Measurements from ENCODE around the gene BPIFB6. TPM values are rescaled to one million over a fixed set of nuclear protein-coding genes. Genes with fewer than 3 reads are reported as not detected.

The BPIFB6 gene
- total and polyA plus RNA-seq, 11 donors = not detected

GRCh38 chr20:33046412-33046811, 15.0 kb downstream of the BPIFB6 start:
- H3K4me3 ChIP-seq = no peak overlapping the region
- no peaks in the 10 kb centered on the region for H3K27me3 ChIP-seq
- peaks cover 0 to 23% (median 13%) of the 10 kb centered on the region in 12 donors for H3K9me3 ChIP-seq
- ATAC-seq (no peak), DNase-seq (no peak)
- no peaks in the 10 kb centered on the region for H3K4me1 ChIP-seq
- H3K36me3 ChIP-seq = no peaks in the 10 kb centered on the region
- WGBS, 4 donors = 81 to 84% (median 82%) methylated on average over 3 of the region's 3 CpGs
- intact Hi-C loops (cut with DNase I) = no loop called here
- no peak overlapping the region for H3K27ac ChIP-seq
- no peak for TF ChIP-seq CTCF (IDR thresholded peaks at IDR 0.05)
- TF ChIP-seq POLR2A (IDR thresholded peaks at IDR 0.05) = no peak

DNA sequence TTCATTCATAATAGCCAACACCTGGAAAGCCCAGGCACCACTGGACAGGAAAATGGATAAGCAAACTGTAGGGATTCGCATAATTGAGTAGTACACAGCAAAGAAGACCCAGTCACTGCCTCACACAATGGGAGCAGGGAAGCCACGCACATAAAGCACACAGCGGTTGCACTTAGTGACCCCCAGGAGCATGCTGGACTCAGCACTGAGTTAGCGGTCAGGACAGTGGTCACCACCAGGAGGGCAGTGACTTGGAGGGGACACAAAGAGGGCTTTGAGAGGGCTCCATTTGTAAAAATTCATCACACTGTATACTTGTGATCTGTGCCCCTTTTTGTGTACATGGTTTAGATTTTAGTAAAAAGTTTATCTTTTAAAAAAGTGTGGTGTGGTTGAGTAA, 19.9 kb downstream of the BPIFB6 start:
- Histone ChIP-seq H3K4me1 (no peaks in the 10 kb centered on the region), H3K27me3 (peaks cover 0 to 3% (median 0%) of the 10 kb centered on the region in 9 donors), H3K4me3 (no peak overlapping the region), H3K9me3 (peaks cover 0 to 3% (median 0%) of the 10 kb centered on the region in 12 donors), H3K36me3 (no peaks in the 10 kb centered on the region), H3K27ac (no peak overlapping the region)
- 63 to 88% (median 75%) methylated on average over 4 of the region's 4 CpGs for WGBS, 4 donors
- intact Hi-C loops (cut with DNase I) = no loop called here
- no peak for TF ChIP-seq POLR2A (IDR thresholded peaks at IDR 0.05)
- no peak for TF ChIP-seq CTCF (IDR thresholded peaks at IDR 0.05)
- no peak for ATAC-seq
- no peak for DNase-seq

- Histone ChIP-seq H3K27ac (no peak within 1 kb of the TSS), H3K4me3 (no peak within 1 kb of the TSS), H3K9me3 (no peaks in the 10 kb centered on the region), H3K27me3 (peaks cover 0 to 3% (median 0%) of the 10 kb centered on the region in 9 donors), H3K36me3 (no peaks in the 10 kb centered on the region), H3K4me1 (no peaks in the 10 kb centered on the region)
- intact Hi-C loops (cut with DNase I) = no loop called here
- no peak for TF ChIP-seq CTCF (IDR thresholded peaks at IDR 0.05)
- no peak for TF ChIP-seq POLR2A (IDR thresholded peaks at IDR 0.05)
- ATAC-seq (no peak), DNase-seq (no peak)
- WGBS, 4 donors = 73 to 84% (median 82%) methylated on average over 19 to 25 of the region's 25 CpGs
Measured at GRCh38 chr20:33053291-33054106, 22.1 kb downstream of the BPIFB6 start, which contains the start of gene BPIFB3. TSS of gene BPIFB3 (plus strand) at chr20:33053903. CDS start at chr20:33055436, 1,533 bp downstream.

GRCh38 chr20:33054381-33054780, 22.9 kb downstream of the BPIFB6 start:
- ATAC-seq = no peak
- H3K27me3 ChIP-seq = peaks cover 0 to 3% (median 0%) of the 10 kb centered on the region in 9 donors
- no peaks in the 10 kb centered on the region for H3K4me1 ChIP-seq

More at GRCh38 chr20:33054381-33054780, 22.9 kb downstream of the BPIFB6 start:
- H3K4me3 ChIP-seq = no peak overlapping the region
- intact Hi-C loops (cut with DNase I) = no loop called here
- no peak for TF ChIP-seq POLR2A (IDR thresholded peaks at IDR 0.05)
- no peak for TF ChIP-seq CTCF (IDR thresholded peaks at IDR 0.05)
- H3K27ac ChIP-seq = no peak overlapping the region
- H3K36me3 ChIP-seq = no peaks in the 10 kb centered on the region
- no peak for DNase-seq
- 70 to 77% (median 76%) methylated on average over 7 of the region's 7 CpGs for WGBS, 4 donors
- no peaks in the 10 kb centered on the region for H3K9me3 ChIP-seq

Data from heart left ventricle (tissue), 16 donors.